Keratinocyte (primary cell): ENCODE results near the gene SIMC1.
"Not testable (repeated sequence)": the region's sequence is repeated elsewhere in the genome, so short reads cannot be mapped to it uniquely, and the experiment has no call there.

Experiments
- CTCF ChIP-seq, 3 experiments: IDR thresholded peaks in 1 of 3; conservative IDR thresholded peaks in 1 of 3; optimal IDR thresholded peaks in 1 of 3; 2 replicates in 2 of 3; 3 replicates in 1 of 3; pipeline versions ENCODE3 to v1.5.1; 2011; ENCODE audit warnings: low read length in 3 of 3, mild to moderate bottlenecking in 3 of 3, moderate library complexity in 2 of 3, control low read depth in 1 of 3, inconsistent platforms in 1 of 3; ENCODE audit not compliant: insufficient read depth in 2 of 3; ENCODE audit errors: extremely low read depth in 1 of 3
- EZH2 ChIP-seq: IDR thresholded peaks from one replicate; pipeline ENCODE4 v1.6.1; 2012; ENCODE audit warnings: inconsistent platforms, mild to moderate bottlenecking, low read length, moderate library complexity

GRCh38 chr5:176238645-176239283, 540 bp downstream of the SIMC1 start:
- TF ChIP-seq CTCF (optimal IDR thresholded peaks at IDR 0.05 in 1 of 3, IDR thresholded peaks at IDR 0.05 in 1 of 3, conservative IDR thresholded peaks at IDR 0.05 in 1 of 3; ENCODE audit: extremely low read depth in 1 of 3, insufficient read depth in 2 of 3, low read length in 3 of 3); EZH2: not testable (repeated sequence)
